ENCODE measurements around the gene PLPPR1. TPM values are rescaled to one million over a fixed set of nuclear protein-coding genes. Genes with fewer than 3 reads are reported as not detected.

Gene PLPPR1
- total RNA-seq, 4 donors from 2014 or later: 0.26 to 3.8 (median 0.57) TPM; not detected in 1

- no peaks in the 10 kb centered on the region for H3K27me3 ChIP-seq
- H3K36me3 ChIP-seq: no peaks in the 10 kb centered on the region
- H3K4me1 ChIP-seq: peaks cover 8% of the 10 kb centered on the region
- WGBS: 21% methylated on average over 4 of the region's 4 CpGs
- DNase-seq (ENCODE audit: low spot score in 2 of 2): no peak
- no peak overlapping the region for H3K4me3 ChIP-seq
- peak; percentile 41 to 43 for TF ChIP-seq CTCF (IDR thresholded peaks at IDR 0.05)
- no peak for TF ChIP-seq EP300 (IDR thresholded peaks at IDR 0.05)
- no peak for TF ChIP-seq POLR2AphosphoS5 (IDR thresholded peaks at IDR 0.05)
- H3K9me3 ChIP-seq: no peaks in the 10 kb centered on the region
- no peak overlapping the region for H3K27ac ChIP-seq
Measured at GRCh38 chr9:101311758-101312420, 283.4 kb downstream of the PLPPR1 start.

GRCh38 chr9:101312661-101313060, 284.1 kb downstream of the PLPPR1 start:
- H3K36me3 ChIP-seq: no peaks in the 10 kb centered on the region
- H3K9me3 ChIP-seq: no peaks in the 10 kb centered on the region
- TF ChIP-seq EP300 (IDR thresholded peaks at IDR 0.05) (no peak), POLR2A (IDR thresholded peaks at IDR 0.05) (no peak), CTCF (IDR thresholded peaks at IDR 0.05) (no peak), POLR2AphosphoS5 (IDR thresholded peaks at IDR 0.05) (no peak)
- WGBS: 79% methylated on average over 8 of the region's 8 CpGs
- no peaks in the 10 kb centered on the region for H3K27me3 ChIP-seq
- H3K27ac ChIP-seq: no peak overlapping the region
- no peak overlapping the region for H3K4me3 ChIP-seq
- DNase-seq (ENCODE audit: low spot score in 2 of 2): no peak
- peaks cover under 1% of the 10 kb centered on the region for H3K4me1 ChIP-seq

- Histone ChIP-seq H3K9me3 (no peaks in the 10 kb centered on the region), H3K36me3 (no peaks in the 10 kb centered on the region), H3K27me3 (no peaks in the 10 kb centered on the region), H3K4me3 (no peak overlapping the region), H3K4me1 (no peaks in the 10 kb centered on the region), H3K27ac (no peak overlapping the region)
- 89% methylated on average over 2 of the region's 2 CpGs for WGBS
- no peak for DNase-seq (ENCODE audit: low spot score in 2 of 2)
- no peak for TF ChIP-seq POLR2A (IDR thresholded peaks at IDR 0.05)
- no peak for TF ChIP-seq POLR2AphosphoS5 (IDR thresholded peaks at IDR 0.05)
- TF ChIP-seq EP300 (IDR thresholded peaks at IDR 0.05): no peak
- no peak for TF ChIP-seq CTCF (IDR thresholded peaks at IDR 0.05)
Measured at GRCh38 chr9:101315112-101315450, 286.6 kb downstream of the PLPPR1 start.

GRCh38 chr9:101317735-101318134, 289.2 kb downstream of the PLPPR1 start:
- no peak for DNase-seq (ENCODE audit: low spot score in 2 of 2)
- TF ChIP-seq CTCF (IDR thresholded peaks at IDR 0.05): no peak
- no peak for TF ChIP-seq EP300 (IDR thresholded peaks at IDR 0.05)
- TF ChIP-seq POLR2AphosphoS5 (IDR thresholded peaks at IDR 0.05): no peak
- TF ChIP-seq POLR2A (IDR thresholded peaks at IDR 0.05): no peak

GRCh38 chr9:101323129-101323528, 294.6 kb downstream of the PLPPR1 start:
- H3K27ac ChIP-seq: no peak overlapping the region
- no peaks in the 10 kb centered on the region for H3K27me3 ChIP-seq
- H3K4me1 ChIP-seq: no peaks in the 10 kb centered on the region
- TF ChIP-seq POLR2A (IDR thresholded peaks at IDR 0.05): no peak
- TF ChIP-seq POLR2AphosphoS5 (IDR thresholded peaks at IDR 0.05): no peak
- no peak for TF ChIP-seq CTCF (IDR thresholded peaks at IDR 0.05)
- no peak for TF ChIP-seq EP300 (IDR thresholded peaks at IDR 0.05)
- 82% methylated on average over 3 of the region's 3 CpGs for WGBS
- peaks cover 8% of the 10 kb centered on the region for H3K9me3 ChIP-seq
- DNase-seq (ENCODE audit: low spot score in 2 of 2): no peak
- no peaks in the 10 kb centered on the region for H3K36me3 ChIP-seq
- no peak overlapping the region for H3K4me3 ChIP-seq

More at GRCh38 chr9:101317735-101318134, 289.2 kb downstream of the PLPPR1 start:
- Histone ChIP-seq H3K9me3 (no peaks in the 10 kb centered on the region), H3K4me1 (no peaks in the 10 kb centered on the region), H3K27me3 (no peaks in the 10 kb centered on the region), H3K27ac (no peak overlapping the region), H3K4me3 (no peak overlapping the region), H3K36me3 (no peaks in the 10 kb centered on the region)
